Erythroblast (primary cell): ENCODE results near the gene FOXB2.

Source experiments
- GATA1 ChIP-seq: IDR thresholded peaks from 2 replicates; pipeline ENCODE4 v1.6.1; 2011; ENCODE audit warnings: low read depth, mild to moderate bottlenecking, control low read depth, low read length, moderate library complexity
- POLR2A ChIP-seq: IDR thresholded peaks from 2 replicates; pipeline ENCODE4 v1.6.1; 2011; ENCODE audit warnings: mild to moderate bottlenecking, low read length

DNA sequence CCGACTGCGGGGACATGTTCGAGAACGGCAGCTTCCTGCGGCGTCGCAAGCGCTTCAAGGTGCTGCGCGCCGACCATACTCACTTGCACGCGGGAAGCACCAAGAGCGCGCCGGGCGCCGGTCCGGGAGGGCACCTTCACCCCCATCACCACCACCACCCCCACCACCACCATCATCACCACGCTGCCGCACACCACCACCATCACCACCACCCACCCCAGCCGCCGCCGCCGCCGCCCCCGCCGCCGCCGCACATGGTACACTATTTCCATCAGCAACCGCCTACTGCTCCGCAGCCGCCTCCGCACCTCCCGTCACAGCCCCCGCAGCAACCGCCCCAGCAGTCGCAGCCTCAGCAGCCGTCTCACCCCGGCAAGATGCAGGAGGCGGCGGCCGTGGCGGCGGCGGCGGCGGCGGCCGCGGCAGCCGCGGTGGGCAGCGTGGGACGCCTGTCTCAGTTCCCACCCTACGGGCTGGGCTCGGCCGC, 514 bp downstream of the FOXB2 start:
- TF ChIP-seq POLR2A (no peak), GATA1 (no peak)
